VCaP (cell line): ENCODE data around the gene SIK2.
A peak's percentile ranks its signal among the peaks of the same experiment; 100 is the strongest.

Experiments used
- H3K27ac ChIP-seq: fragments of 450-650 bp; 2 replicates; pipeline ENCODE4 v1.5.1; 2017
- TF ChIP-seq, protein P1 (sequence below): fragments of 450-650 bp; conservative IDR thresholded peaks from 2 replicates; pipeline ENCODE4 v1.5.1; 2017; ENCODE audit warnings: mild to moderate bottlenecking, moderate library complexity

The SIK2 gene

DNA sequence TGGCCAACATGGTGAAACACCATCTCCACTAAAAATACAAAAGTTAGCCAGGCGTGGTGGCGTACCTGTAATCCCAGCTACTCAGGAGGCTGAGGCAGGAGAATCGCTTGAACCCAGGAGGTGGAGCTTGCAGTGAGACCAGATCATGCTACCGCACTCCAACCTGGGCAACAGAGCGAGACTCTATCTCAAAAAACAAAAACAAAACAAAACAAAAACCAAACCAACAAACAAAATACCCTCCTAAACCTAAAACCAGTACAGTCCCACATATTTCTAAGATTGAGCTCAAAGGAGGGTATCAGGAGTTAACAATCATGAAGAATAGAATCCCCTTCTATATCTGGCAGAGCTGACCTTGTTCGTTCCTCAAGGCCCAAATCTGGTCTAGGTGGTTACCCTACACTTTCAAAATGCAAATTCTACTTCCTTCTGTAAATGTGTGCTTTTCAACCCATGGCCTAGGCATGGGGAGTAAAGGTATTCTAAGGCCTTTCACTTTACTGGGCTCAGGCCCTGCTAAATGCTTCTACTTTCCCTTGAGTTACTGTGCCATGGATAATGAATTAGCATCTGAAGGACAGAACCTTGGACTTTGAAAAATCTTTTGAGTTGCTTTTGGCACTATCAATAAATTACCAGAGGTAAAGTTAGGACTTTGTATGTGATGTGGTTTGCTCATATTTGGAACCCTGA lies 174.3 kb downstream of the SIK2 start:
- TF ChIP-seq, protein P1, sequence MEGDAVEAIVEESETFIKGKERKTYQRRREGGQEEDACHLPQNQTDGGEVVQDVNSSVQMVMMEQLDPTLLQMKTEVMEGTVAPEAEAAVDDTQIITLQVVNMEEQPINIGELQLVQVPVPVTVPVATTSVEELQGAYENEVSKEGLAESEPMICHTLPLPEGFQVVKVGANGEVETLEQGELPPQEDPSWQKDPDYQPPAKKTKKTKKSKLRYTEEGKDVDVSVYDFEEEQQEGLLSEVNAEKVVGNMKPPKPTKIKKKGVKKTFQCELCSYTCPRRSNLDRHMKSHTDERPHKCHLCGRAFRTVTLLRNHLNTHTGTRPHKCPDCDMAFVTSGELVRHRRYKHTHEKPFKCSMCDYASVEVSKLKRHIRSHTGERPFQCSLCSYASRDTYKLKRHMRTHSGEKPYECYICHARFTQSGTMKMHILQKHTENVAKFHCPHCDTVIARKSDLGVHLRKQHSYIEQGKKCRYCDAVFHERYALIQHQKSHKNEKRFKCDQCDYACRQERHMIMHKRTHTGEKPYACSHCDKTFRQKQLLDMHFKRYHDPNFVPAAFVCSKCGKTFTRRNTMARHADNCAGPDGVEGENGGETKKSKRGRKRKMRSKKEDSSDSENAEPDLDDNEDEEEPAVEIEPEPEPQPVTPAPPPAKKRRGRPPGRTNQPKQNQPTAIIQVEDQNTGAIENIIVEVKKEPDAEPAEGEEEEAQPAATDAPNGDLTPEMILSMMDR: no peak
- no peak overlapping the region; the same call in 1 of the 2 replicates for H3K27ac ChIP-seq

DNA sequence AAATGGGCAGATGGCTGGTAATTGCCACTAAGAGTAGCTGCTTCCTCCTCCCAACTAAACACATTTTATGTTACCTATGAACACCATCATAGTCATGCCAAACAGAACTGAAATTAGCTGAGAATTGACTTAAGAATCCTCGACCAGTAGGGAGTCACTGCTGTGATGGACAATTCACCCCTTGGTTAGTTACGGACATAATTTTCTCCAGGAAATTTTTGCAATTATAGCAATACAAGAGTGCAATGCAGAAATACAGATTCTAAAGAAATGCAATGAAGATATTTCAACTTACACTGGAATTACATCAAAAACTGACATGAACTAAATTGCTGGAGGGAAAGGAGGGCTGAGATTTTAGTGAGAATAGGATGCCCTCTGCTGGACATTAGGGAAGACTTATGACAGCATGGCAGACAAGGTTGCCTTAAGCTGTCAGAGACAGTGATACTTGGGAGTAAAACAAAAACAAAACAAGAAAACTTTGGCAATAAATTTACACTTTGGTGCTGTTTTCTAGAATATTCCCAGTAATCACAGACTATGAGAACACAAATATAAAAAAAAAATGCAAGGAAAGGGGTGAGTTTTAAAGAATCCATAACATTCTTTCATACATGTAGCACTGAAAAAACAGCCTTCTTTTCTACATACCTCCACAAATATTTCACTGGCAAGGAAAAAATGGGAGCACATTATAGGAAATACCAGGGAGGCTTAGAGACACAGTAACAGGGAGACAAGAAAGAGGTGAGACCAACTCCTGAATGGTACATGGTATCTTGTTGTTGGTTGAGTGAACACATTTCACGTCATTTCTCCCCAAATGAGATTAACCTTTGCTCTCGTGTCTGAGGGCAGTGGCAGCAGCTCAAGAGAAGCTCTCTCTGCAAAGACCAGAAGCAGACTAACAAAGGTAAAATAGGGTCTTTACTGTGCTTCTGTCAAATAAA lies 175.1 kb downstream of the SIK2 start:
- H3K27ac ChIP-seq: peak overlapping the region; percentile 2; the same call in 1 of the 2 replicates
- TF ChIP-seq, protein P1: peak; percentile 87

DNA sequence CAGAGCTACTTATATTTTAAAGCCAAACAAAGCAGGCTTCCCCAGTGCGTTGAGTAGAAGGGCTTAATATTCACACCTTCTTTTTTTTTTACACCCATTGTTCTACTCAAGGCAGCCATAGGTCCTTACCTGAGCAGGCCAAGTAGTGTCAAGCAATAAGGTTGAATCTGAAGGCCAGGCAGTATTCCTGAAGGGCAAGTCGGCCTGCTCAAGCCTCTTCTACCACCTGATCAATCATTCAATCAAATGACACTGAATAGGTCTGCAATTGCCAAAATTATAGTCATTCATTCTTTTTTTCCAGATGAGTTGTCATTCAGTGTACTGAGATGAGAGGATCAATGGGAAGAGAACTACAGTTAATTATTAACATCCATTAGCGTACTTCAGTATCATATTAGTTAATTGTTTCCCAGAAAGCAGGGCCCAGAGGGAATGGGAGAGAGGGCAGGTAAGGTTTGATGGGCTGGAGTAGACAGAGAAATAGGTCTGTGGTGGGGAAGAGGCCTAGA lies 175.9 kb downstream of the SIK2 start:
- TF ChIP-seq, protein P1: no peak
- peak overlapping the region; percentile 2; the same call in 1 of the 2 replicates for H3K27ac ChIP-seq

DNA sequence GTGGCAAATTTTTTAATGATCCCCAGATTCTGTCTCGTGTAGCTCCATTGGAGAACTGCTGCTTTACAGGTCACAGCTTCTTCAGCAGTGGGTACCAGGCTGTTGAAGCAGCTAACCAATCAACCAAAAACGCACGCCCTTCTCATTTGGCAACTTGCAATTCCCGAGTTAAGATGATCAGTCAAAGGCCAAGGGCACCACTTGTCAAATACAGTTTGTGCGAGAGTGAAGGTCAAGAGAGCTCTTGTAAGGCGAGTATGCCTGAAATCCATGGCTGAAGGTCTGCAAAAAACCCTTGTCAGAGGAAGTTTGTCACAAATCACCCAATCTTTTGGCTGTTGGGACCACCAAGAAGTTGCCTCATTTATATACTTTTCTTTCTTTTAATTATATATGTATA lies 176.9 kb downstream of the SIK2 start:
- no peak overlapping the region for H3K27ac ChIP-seq
- TF ChIP-seq, protein P1: no peak
